EH (cell line): Measurements from ENCODE around the gene RPS6KA2.
A peak's percentile ranks its signal among the peaks of the same experiment; 100 is the strongest.

Experiments
- DNase-seq: peaks from one replicate; pipeline ENCODE4 v3.0.0-alpha.2; 2015; ENCODE audit warnings: low read depth

The RPS6KA2 gene

GRCh38 chr6:166501246-166501645 is 125.8 kb downstream of the RPS6KA2 start:
- DNase-seq: no peak

DNA sequence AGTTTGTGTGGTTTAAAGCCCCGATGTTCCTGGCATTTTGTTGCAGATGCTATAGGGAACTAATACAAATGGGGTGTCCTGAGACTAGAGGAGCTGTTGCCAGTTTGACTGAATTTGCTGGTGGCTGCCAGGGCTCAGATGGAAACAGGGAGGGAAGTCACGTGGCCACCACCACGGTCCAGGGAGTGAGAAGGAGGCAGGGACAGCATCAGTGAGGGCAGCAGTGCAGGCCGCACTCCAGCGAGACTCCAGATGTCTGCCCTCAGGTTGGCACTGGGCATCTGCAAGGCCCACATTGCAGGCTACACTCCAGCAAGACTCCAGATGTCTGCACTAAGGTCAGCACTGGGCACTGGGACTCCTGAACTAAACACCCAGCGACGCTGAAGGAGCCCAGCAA is 126.8 kb downstream of the RPS6KA2 start:
- no peak for DNase-seq

GRCh38 chr6:166499350-166500163 is 127.5 kb downstream of the RPS6KA2 start:
- DNase-seq: no peak

- DNase-seq: no peak
These were observed 128.2 kb downstream of the RPS6KA2 start for GRCh38 chr6:166498661-166499349.

- DNase-seq: no peak
These were observed 128.8 kb downstream of the RPS6KA2 start for GRCh38 chr6:166498228-166498627.

- DNase-seq: peak; percentile 58
These were observed 129.8 kb downstream of the RPS6KA2 start for GRCh38 chr6:166497087-166497899.

DNA sequence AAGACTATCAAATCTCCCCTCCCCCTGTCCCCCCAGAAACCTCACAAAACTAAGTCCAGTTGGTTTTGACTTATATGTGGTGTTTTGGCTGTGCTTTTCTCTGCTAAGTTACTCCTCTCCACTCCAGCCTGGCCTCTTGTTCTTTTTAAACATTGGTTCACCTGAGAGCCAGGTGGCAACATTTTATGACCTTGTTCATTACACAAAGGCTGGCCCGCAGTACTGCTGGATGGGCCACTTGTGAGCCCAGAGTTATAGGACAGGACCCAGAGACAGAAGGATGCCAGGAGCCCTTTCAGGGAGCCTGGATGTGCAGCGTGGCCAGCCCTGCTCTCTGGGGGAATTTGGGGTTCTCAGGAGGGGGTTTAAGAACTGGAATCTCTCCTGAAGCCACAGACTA is 130.6 kb downstream of the RPS6KA2 start:
- no peak for DNase-seq

DNA sequence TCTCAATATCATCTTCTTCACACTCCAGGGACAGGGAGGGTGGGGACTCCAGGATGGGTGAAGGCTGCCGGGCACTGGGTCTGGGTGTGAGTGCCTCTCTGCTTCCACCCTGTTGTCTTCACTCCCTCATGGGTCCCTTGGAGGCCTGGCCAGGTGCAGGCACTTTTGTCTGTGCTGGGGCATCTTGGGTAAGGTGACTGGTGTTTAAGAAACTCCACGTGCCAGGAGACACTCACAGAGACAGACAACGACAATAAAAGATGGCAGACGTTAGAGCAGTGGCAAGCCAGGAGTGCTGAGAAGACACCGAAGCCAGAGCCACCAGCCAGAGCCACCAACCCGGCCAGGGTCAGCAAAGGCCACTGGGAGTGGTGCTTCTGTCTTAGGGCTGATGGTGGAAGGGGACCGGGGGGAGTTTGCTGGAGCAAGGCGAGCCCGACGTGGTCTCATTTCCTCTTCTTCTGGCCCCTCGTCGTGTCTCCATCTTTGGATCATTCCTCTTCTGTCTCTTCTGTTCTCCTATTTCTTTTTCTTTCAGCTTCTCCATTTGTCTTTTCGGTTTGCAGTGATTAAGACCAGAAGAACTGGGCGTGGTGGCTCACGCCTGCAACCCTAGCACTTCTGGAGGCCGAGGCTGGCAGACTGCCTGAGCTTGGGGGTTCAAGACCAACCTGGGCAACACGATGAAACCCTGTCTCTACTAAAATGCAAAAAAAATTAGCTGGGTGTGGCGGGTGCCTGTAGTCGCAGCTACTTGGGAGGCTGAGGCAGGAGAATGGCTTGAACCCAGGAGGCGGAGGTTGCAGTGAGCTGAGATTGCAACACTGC is 131.3 kb downstream of the RPS6KA2 start:
- DNase-seq: no peak

GRCh38 chr6:166494757-166495486 is 132.1 kb downstream of the RPS6KA2 start:
- no peak for DNase-seq

- no peak for DNase-seq
These were observed 133.0 kb downstream of the RPS6KA2 start for GRCh38 chr6:166494101-166494441.

- no peak for DNase-seq
These were observed 133.5 kb downstream of the RPS6KA2 start for GRCh38 chr6:166493427-166494100.

DNA sequence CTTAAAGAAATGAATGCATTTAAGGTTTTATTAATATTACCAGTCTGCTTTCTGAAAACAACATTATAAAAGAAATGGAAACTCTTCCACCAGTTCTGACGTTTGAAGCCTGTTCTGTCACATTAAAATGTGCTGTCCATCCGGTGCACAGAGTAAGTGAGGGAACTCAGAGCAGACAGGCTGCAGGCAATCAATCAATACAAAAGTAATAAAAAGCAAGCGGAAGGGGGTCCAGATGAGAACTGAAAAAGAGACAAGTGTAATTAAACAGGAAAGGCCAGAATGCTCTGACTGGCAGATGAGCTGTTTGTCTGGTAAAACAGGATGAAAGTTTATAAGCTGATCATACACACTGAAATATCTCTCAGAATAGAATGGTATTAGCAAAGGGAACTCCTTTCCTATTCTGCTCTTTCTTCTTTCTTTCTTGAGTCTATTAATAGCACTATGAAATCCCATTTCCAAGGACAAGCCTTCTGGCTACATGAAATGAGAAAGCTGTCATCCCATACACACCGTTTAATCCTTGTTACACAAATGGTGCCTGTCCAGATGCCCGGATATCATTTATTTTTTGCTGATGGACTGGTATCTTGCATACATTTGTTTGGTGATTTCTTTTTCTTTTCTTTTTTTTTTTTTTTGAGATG is 134.8 kb downstream of the RPS6KA2 start:
- DNase-seq: no peak

DNA sequence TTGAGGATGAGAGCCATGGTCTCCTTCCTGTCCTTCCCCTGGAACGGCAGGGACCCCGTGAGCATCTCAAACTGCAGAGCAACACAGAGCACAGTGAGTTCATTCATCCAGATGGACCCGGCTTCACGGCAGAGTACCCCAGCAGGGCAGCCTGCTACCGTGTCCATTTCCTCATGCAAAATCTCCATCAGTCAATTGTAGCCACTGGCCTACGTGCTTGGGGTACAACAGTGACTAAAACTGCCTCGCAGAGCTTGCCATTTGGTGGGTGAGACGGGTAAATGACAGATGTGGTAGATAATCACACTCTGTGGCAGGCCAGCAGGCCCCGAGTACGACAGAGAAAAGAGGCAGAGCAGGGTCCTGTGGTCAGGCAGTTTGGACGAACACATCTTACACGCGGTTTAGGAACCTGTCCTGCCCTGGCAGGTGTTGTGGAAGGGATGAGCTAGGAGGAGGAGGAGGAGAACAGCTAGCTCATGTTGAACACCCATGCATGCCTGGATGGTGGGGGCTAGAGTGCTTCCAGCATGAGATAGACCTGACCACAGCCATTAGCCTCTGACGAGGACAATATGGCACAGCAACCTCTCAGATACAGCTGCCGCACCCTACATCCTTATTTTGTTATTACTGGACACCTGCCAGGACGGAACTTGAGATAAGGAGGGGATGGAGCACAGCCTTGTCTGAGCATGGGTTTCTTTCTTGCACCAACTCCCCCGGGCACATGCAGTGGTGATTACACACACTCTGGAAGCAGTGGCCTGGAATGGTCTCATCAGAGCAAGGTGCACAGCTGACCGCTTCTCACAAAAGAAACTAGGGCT is 136.2 kb downstream of the RPS6KA2 start:
- peak; percentile 16 for DNase-seq

- no peak for DNase-seq
These were observed 137.5 kb downstream of the RPS6KA2 start for GRCh38 chr6:166489301-166490155.

- DNase-seq: no peak
These were observed 138.3 kb downstream of the RPS6KA2 start for GRCh38 chr6:166488701-166489100.

- peak; percentile 45 for DNase-seq
These were observed 138.9 kb downstream of the RPS6KA2 start for GRCh38 chr6:166488076-166488685.

GRCh38 chr6:166487148-166487547 is 139.9 kb downstream of the RPS6KA2 start:
- no peak for DNase-seq

DNA sequence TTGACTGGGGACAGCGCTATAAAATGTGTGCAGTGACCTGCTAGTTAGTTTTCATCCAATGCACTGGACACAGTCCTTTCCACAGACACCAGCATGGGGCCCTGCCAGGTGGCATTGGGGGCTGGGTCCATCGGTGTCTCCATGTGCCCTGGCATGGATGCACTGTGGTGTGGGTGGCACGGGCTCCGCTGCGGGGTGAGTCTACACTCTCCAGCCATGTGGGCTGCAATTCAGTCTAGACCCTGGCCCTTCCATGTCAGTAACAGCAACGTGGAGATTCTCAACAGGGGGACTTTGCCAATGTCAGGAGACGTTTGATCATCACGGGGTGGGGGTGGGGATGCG is 140.5 kb downstream of the RPS6KA2 start:
- no peak for DNase-seq
